Measurements from ENCODE around the gene CRYZL1. TPM values are rescaled to one million over a fixed set of nuclear protein-coding genes. Genes with fewer than 3 reads are reported as not detected.

Gene CRYZL1
- total RNA-seq, 1 experiment from 2014 or later = 13.5 TPM

GRCh38 chr21:33684068-33684467, 42.5 kb upstream of the CRYZL1 start:
- no peak overlapping the region for H3T11ph ChIP-seq (ENCODE audit: low read length)
- no peak overlapping the region for H3K9ac ChIP-seq (ENCODE audit: extremely low read depth, insufficient read length, low read length)
- no peaks in the 10 kb centered on the region for H3K79me1 ChIP-seq (ENCODE audit: insufficient read depth, low read depth, low read length, poor library complexity, severe bottlenecking)
- H4K8ac ChIP-seq (replicated peaks; ENCODE audit: insufficient read length, low read depth, low read length) = no peak overlapping the region
- H2AK5ac ChIP-seq (ENCODE audit: insufficient read length, low read length) = no peak overlapping the region
- H3K4ac ChIP-seq (ENCODE audit: low read depth, low read length) = no peak overlapping the region
- H4K91ac ChIP-seq (ENCODE audit: insufficient read length, low read depth, low read length) = no peak overlapping the region
- peaks cover 32% of the 10 kb centered on the region; the same call in 1 of the 2 replicates for H3K79me2 ChIP-seq (ENCODE audit: insufficient read depth, low read length)
- H3K23me2 ChIP-seq (ENCODE audit: insufficient read length, low read depth, low read length, poor library complexity, severe bottlenecking) = no peaks in the 10 kb centered on the region
- Mint-ChIP-seq H3K4me1 (peaks cover 67 to 71% of the 10 kb centered on the region in 2 experiments), H3K27me3 (ENCODE audit: low read depth) (no peaks in the 10 kb centered on the region), H3K27ac (peak overlapping the region; percentile 89 to 99 (median 99)), H3K4me3 (peak overlapping the region; percentile 5 to 67), H3K9me3 (peaks cover 2 to 5% of the 10 kb centered on the region in 2 experiments; a peak in 1 of 5 replicates), H3K36me3 (ENCODE audit: insufficient read depth in 1 of 3, low read depth in 3 of 3) (peaks cover 4 to 23% (median 12%) of the 10 kb centered on the region in 3 experiments; a peak in 6 of 7 replicates)
- no peak overlapping the region for H2BK5ac ChIP-seq (ENCODE audit: insufficient read length, low read length)
- H4K5ac ChIP-seq (ENCODE audit: insufficient read length, low read depth, low read length) = no peak overlapping the region
- no peak for TF ChIP-seq CTCF (conservative IDR thresholded peaks at IDR 0.05)
- peaks cover 11% of the 10 kb centered on the region for H3K4me1 ChIP-seq (ENCODE audit: insufficient read depth, low read length)
- H2BK120ac ChIP-seq (ENCODE audit: low read depth, low read length, poor library complexity, severe bottlenecking) = no peak overlapping the region
- no peak overlapping the region for H2AFZ ChIP-seq (ENCODE audit: low read length)
- peak overlapping the region; percentile 89 for H3K27ac ChIP-seq (ENCODE audit: insufficient read length, low read depth, low read length)
- H3K18ac ChIP-seq (ENCODE audit: insufficient read length, low read depth, low read length) = no peak overlapping the region
- H3K56ac ChIP-seq (ENCODE audit: insufficient read length, low read depth, low read length) = no peak overlapping the region
- peak overlapping the region; percentile 16 for H3K4me2 ChIP-seq (ENCODE audit: insufficient read depth, insufficient read length, low read length)
- H3K9me3 ChIP-seq (ENCODE audit: control insufficient read depth, low read depth, low read length) = no peaks in the 10 kb centered on the region
- H4K20me1 ChIP-seq (ENCODE audit: control insufficient read depth, insufficient read depth, insufficient read length) = no peaks in the 10 kb centered on the region
- H2BK15ac ChIP-seq (ENCODE audit: low read depth, low read length) = no peak overlapping the region
- H3K27me3 ChIP-seq (ENCODE audit: insufficient read depth, low read length) = no peaks in the 10 kb centered on the region
- H2BK12ac ChIP-seq (ENCODE audit: insufficient read length, low read depth, low read length) = no peak overlapping the region
- DNase-seq = no peak
- WGBS (ENCODE audit: extremely low coverage, insufficient read length, low lambda C conversion rate) = no CpG with 5 or more reads among the region's 2 CpGs
- no peak overlapping the region for H2BK20ac ChIP-seq (ENCODE audit: low read depth, low read length, poor library complexity, severe bottlenecking)
- H3K14ac ChIP-seq (ENCODE audit: insufficient read depth, low read length) = no peak overlapping the region
- no peak overlapping the region for H3K23ac ChIP-seq (ENCODE audit: insufficient read length, low read depth, low read length)
